Stimulated activated CD4-positive, alpha-beta T cell treated with anti-CD3 and anti-CD28 coated beads, Interleukin-12 subunit alpha, Interleukin-12 subunit beta, amount 100 ng/mL, for 4 hours (primary cell): ENCODE results near the gene PRKCD.

Source experiments
- DNase-seq: peaks from one replicate; pipeline ENCODE4 v3.0.0-alpha.2; 2020

PRKCD gene

DNA sequence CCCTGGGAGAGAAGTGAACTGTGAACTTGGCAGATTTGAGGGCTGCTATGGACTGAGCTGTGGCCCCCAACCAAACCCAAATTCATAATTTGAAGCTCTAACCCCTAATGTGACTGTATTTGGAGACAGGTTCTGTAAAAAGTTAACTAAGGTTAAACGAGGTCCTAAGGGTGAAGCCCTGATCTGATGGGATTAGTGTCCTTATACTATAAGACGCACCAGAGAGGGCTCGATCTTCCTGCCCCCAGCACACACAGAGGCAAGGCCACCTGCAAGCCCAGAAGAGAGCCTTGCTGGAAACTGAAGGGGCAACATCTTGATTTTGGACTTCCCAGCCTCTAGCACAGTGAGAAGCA lies 60.8 kb downstream of the PRKCD start:
- DNase-seq = no peak

DNA sequence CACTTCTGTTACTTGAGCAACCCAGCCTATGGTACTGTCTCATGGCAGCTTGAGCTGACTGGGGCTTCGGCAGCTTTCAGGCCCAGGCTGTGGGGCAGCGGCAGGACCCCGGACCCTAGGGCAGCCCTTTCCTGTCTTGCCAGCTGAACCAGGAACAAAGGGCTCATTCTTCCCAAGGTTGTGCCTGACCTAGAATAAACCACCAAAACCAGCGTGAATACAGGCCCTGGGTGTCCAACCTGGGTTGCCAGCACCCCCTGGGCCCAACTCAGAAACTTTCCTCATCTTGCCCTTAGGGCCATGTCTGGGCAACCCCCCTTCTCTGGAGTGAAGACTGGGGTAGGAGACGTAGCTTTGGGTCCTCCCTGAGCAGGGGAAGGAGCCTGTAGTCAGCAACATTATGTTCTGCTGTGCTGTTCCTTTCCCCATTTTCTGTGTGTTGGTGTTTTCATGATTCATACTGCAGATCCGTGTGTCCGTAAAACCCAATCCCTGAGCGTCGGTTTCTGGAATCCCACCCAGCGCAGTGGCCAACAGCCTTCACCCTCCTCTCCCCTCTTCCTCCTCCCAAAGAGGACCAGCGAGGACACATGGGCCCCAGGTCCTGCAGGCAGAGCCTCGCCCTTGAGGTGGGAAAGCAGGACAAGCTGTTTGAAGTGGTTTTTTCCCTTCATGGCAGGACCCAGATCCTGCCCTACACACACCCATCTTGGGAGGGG lies 61.3 kb downstream of the PRKCD start:
- DNase-seq = no peak

DNA sequence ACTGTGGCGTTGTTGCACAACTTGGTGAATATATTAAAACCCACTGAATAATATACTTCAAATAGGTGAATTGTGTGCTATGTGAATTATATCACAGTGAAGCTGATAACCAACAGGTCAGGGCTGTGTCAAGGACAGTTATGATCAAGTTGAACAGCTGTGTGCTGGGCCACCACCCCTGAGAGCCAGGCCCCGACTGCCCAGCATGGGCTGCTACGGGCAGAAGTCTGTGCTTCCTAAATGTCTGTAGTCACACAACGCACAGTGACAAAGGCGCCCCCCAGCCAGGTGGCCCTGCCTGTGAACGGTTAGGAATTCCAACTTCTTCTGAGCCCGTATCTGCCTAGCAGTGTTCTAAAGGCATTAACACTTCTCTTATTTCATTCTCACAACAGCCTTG lies 62.0 kb downstream of the PRKCD start:
- DNase-seq = no peak

- DNase-seq = no peak
These were observed 62.5 kb downstream of the PRKCD start for GRCh38 chr3:53223541-53223966.

DNA sequence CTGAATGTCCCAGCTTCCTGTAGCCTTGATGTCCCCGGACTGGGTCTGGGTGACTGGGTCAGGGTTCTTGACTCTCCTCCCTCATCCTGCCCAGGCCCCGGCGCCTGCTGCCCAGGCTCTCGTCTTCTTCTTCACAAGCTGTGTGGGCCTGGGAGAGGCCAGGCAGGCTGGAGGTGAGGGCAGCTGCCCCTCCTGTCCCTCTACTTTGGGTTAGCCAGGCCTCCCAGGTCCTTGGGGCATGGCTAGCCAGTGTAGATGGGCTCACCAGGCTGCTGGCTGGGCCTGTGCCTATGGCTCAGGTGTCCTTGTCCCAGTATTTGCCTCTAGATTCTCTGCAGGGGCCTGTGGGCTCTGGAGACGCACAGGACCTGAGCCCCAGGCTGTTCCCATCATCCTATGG lies 63.0 kb downstream of the PRKCD start:
- no peak for DNase-seq

DNA sequence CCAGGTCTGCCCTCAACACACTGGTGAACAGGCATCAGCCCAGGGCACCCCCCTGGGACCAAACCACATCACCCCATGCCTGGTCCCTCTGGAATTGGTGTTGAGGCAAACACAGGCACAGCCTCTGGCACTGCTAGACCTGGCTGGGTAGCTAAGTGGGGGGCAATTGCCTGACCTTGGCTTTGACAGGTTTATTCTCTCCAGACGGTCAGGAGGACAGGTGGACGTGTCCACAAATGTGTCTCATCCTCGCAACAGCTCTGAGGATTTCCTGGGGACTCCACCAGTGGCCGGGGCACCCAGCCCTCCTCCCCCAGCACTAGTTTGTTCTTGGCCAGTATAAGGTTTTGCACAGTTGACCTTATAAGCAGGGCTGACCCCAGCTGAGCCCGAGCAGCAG lies 63.5 kb downstream of the PRKCD start:
- DNase-seq = no peak

GRCh38 chr3:53225181-53225580 lies 64.2 kb downstream of the PRKCD start:
- no peak for DNase-seq

DNA sequence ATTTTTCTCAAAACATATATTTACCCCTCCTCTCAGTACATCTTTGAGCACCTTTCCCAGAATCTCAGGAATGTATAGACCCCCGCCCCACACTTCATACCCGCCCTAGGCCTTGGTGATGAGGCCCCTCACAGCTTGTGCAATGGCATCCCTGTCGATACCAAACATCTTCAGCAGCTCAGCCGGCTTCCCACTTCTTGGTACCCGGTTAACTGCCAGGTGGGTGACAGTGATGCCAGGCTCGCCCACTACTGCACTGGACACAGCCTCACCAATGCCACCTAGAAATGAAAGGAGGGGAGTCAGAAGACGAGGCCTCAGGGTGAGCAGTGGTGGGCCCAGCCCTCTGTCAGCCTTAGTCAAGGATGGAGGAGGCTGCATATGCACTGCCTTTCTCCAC lies 64.6 kb downstream of the PRKCD start:
- DNase-seq = no peak

GRCh38 chr3:53226142-53226840 lies 65.3 kb downstream of the PRKCD start:
- DNase-seq = no peak

GRCh38 chr3:53226841-53227407 lies 65.9 kb downstream of the PRKCD start:
- DNase-seq = no peak

GRCh38 chr3:53227993-53228885 lies 67.2 kb downstream of the PRKCD start:
- DNase-seq = no peak

GRCh38 chr3:53229171-53229570 lies 68.2 kb downstream of the PRKCD start:
- no peak for DNase-seq

GRCh38 chr3:53229606-53230005 lies 68.6 kb downstream of the PRKCD start:
- no peak for DNase-seq

DNA sequence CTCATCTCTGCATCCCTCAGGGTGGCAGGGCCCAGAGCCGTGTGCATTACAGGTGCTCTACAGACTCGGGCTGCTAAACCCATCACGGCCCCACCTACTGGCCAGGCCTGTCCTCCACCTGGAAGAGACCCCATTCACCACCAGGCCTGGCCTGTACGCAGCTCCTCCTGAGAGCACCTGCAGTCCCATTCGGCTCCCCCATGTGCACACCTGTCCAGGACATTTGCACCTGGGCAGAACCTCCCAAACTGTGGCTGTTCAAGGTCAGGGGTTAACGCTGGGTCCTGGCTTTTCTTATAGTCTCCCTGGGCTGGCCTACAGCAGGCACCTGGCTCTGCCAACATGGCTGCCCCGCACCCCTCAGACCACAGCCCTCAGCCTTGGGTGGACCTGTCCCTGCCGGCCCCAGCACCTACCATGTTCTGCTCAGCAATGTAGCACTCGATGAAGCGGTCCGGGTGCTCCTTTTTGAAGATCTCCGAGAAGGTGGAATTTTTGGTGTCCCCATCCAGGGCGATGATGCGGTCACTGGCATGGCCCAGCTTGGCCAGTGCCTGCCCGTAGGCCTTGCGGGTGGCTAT lies 69.1 kb downstream of the PRKCD start:
- no peak for DNase-seq

GRCh38 chr3:53230789-53231188 lies 69.8 kb downstream of the PRKCD start:
- DNase-seq = no peak

DNA sequence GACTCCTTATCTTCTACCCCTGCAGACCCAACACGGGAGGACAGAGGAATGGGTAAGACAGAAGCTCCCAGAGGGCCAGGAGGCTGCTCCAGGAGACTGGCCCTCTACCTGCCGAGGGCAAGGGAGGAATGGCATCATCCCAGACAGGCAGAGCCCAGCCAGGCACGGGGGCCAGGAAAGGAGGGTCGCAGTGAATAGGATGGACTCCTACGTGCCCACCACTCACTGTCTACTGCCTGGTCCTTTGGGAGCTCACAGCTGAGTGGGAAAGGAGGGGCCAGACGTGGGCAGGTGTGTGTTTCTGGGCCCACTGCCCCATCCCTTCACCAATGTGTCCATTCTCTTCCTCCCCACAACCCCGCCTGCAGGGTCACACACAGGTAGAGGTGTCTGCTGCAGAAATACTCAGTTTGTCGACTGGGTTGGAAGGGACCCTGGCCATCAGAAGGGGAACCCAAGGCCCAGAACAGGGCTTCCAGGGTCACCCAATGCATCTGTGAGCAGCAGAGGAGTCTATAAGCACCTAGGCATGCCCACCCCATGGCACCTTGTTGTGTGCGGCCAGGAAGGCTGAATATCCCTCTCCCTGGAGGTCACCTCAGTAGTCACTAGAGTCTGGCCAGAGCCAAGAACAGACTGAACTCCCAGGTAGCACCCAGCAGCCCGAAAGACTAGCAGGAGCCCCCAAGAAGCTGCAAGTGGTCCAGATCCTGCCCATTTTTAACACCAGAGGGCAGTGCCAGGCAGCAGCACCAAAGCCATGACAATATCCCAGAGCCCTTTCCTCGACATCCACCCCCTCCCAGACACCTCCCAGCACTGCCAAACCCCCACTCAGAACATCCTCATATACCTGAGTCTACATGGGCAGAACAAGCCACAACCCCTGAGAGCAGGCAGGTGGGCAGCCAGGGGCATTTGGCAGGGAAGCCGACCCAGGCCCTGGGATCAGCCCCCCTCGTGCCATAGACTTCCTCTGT lies 70.8 kb downstream of the PRKCD start:
- no peak for DNase-seq

DNA sequence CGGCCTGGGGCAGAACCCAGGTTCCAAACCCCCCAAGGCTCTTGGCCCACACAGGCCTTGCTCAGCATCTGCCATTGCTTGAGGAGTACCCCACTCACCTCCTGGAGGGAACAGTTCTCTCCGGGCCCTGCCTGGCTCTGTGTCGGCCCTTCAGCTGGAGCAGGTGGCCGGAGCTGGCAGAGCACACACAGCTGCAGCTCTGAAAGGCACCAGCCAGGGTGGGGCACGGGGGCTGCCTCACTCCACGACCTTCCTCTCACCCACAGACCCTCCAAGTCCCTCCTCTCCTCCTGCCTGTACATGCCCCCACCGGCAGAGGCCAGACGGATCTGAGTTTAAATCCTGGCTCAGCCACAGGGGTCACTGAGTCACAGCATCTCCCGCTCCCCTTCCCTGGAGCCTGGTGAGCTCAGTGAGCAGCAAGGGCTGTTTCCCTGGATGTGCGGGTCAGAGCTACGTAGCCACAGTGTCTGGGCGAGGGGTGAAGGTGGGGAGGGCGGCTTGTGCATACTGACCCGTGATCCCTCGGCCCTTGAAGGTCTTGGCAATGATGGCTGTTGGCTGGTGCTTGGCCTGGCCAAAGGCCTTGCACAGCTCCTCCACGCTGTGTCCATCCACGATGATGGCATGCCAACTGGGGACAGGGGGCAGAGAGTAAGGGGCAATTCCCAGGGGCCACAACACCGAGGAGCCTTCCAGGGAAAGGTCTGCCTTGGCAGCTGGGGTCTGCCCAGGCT lies 71.8 kb downstream of the PRKCD start:
- no peak for DNase-seq

DNA sequence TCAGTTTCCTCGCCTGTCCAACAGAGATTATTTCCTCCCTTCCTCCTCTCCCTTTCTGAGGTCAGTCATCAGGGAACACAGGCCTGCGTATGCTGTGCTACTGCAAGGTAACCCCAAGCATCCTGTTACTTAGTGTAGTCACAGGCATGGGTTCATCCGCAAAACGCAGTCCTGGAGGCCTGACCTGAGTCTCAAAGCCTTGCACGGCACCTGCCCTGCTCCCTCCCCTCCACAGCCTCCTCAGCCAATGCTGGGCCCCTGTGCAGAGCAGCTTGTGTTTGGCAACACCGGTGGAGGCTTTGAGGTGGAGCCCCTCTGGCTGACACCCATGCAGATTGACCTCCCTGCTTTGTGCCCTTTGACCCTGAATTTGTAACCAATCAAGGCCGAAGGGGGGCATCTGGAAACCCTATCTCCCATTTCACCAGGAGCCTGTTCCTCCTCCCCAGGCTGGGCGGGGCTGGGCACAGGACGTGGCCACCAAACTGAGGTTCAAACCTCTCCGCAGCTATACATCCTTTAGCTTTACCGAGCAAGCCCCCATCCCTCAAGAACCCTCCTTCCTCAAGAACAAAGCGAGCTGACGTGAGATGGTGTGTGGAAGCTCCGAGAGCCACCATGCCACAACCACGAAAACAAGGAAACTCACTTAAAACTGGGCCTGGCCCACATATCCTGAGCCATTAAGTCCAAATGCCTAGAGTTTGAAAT lies 73.3 kb downstream of the PRKCD start:
- no peak for DNase-seq

GRCh38 chr3:53234841-53235232 lies 73.8 kb downstream of the PRKCD start:
- DNase-seq = no peak

DNA sequence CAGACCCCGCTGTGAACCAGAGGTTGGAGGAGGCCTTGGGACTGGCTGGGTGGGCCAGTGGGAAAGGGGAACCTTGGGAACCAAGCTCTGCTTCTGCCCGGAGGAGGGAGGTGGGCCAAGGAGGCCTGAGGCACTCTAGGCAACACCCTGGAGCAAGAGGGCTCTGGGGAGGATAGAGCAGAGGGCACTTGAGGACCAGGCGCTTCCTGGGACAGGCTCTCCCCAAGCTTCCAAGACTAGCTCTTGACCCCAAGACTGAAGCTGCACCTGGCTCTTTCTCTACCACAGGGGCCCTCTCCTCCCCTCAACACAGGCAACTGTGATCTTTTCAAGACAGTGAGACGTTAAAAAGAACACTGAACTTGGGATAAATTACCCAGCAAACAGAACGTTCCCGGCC lies 74.5 kb downstream of the PRKCD start:
- DNase-seq = no peak
